ENCODE results near the gene ENTREP3. TPM values are rescaled to one million over a fixed set of nuclear protein-coding genes. Genes with fewer than 3 reads are reported as not detected.
A peak's percentile ranks its signal among the peaks of the same experiment; 100 is the strongest.

ENTREP3 gene
- total and polyA plus RNA-seq, 9 donors = 9.3 to 22.4 (median 19.4) TPM

DNA sequence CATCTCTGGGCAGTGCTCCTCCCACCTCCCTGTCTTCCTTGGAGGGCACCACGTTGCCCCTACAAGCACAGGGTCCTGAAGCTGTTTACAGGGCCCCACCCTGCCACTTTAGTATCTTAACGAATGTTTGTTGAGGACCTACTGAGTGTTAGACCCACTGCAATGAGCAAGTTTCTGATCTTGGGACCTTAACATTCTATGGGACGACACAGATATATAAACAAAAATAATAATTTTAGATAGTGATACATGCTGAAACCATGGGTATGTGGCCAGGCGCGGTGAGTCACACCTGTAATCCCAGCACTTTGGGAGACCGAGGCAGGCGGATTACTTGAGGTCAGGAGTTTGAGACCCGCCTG is 10.1 kb downstream of the ENTREP3 start:
- no peak for DNase-seq
- no peak for TF ChIP-seq EP300 (IDR thresholded peaks at IDR 0.05)
- TF ChIP-seq, protein P1, sequence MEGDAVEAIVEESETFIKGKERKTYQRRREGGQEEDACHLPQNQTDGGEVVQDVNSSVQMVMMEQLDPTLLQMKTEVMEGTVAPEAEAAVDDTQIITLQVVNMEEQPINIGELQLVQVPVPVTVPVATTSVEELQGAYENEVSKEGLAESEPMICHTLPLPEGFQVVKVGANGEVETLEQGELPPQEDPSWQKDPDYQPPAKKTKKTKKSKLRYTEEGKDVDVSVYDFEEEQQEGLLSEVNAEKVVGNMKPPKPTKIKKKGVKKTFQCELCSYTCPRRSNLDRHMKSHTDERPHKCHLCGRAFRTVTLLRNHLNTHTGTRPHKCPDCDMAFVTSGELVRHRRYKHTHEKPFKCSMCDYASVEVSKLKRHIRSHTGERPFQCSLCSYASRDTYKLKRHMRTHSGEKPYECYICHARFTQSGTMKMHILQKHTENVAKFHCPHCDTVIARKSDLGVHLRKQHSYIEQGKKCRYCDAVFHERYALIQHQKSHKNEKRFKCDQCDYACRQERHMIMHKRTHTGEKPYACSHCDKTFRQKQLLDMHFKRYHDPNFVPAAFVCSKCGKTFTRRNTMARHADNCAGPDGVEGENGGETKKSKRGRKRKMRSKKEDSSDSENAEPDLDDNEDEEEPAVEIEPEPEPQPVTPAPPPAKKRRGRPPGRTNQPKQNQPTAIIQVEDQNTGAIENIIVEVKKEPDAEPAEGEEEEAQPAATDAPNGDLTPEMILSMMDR (IDR thresholded peaks at IDR 0.05) = no peak
- TF ChIP-seq POLR2A (IDR thresholded peaks at IDR 0.05) = no peak
- peak overlapping the region; percentile 52 for H3K4me3 ChIP-seq
- WGBS, 3 donors = 52 to 59% (median 54%) methylated on average over 8 of the region's 8 CpGs
- no peaks in the 10 kb centered on the region for H3K9me3 ChIP-seq
- no peaks in the 10 kb centered on the region for H3K36me3 ChIP-seq
- H3K27ac ChIP-seq = peak overlapping the region in 1 of 2 donors; percentile 60
- intact Hi-C loops (cut with DNase I) = no loop called here
- peaks cover 2% of the 10 kb centered on the region for H3K4me1 ChIP-seq (ENCODE audit: insufficient read depth)
- H3K27me3 ChIP-seq = no peaks in the 10 kb centered on the region

DNA sequence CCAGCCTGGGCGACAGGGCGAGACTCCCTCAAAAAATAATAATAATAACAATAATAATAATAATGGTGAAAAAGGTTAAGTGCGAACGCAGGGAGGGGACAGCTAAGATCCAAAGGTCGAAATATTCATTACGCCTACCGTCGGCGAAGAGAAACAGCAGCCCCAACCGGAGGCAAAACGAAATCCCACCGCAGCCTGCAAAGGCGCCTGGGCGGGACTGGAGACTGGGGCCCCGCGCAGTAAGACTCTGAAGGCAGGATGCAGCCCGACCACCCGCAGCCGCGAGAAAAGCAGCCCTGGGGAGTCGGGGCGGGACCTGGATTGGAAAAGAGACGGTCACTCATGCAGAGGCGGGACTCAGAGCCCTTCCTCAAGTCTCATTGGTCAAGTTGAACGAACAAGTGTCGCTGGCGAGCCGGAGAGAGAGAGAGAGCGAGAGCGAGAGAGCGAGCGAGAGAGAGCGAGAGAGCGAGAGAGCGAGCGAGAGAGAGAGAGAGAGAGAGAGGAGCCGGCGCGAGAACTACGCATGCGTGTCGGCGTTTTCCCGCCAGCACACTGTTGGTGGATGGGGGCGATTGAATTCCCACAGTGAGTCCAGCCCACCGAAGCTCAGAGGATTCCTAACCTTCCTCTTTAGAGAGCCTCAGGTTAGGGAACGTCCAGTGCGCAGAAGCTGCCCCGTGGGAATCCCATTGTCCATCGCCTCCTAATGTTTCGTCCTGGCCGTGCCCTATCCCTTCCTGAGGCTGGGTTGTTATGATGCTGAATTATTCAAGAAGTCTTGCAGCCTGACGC is 10.7 kb downstream of the ENTREP3 start:
- Histone ChIP-seq H3K9me3 (no peaks in the 10 kb centered on the region), H3K27me3 (no peaks in the 10 kb centered on the region), H3K36me3 (no peaks in the 10 kb centered on the region), H3K4me3 (peak overlapping the region; percentile 52), H3K4me1 (ENCODE audit: insufficient read depth) (peaks cover 2% of the 10 kb centered on the region), H3K27ac (peak overlapping the region; percentile 36 to 85)
- TF ChIP-seq, protein P1 (IDR thresholded peaks at IDR 0.05) = peak in 2 of 3 donors; percentile 99
- TF ChIP-seq EP300 (IDR thresholded peaks at IDR 0.05) (peak; percentile 77), POLR2A (IDR thresholded peaks at IDR 0.05) (peak; percentile 90)
- intact Hi-C loops (cut with DNase I) = loop anchor here in 1 of 4 donors (5.0 kb wide), 1 partner anchor 37 kb away; the partner anchor contains the start of genes MTX1 and THBS3
- WGBS, 3 donors = 0% methylated on average over 53 of the region's 53 CpGs
- DNase-seq = peak; percentile 95 to 99 (median 97)

DNA sequence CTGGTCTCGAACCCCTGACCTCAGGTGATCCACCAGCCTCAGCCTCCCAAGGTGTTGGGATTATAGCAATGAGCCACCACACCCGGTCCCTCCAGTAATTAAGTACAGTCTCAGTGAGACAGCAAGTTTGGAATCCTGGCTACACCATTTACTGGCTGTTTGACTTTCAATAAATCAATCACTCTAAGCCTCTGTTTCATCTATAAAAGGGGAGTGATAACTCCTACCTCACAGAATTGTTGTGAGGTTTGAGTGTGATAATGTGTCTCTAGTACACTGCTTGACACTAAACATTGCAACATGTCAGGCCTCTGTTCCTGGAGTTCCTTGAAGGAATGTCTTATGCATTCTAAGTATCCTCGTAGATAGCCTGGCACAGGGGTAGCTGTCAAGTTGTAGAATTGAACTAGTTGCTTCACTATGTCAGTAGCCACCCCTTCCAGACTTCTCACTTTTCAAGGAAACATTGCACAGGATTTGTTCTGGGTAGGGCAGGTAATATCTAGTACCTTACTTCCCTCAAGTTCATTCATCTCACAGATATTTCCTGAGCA is 12.4 kb downstream of the ENTREP3 start:
- Histone ChIP-seq H3K36me3 (no peaks in the 10 kb centered on the region), H3K27me3 (no peaks in the 10 kb centered on the region), H3K4me3 (no peak overlapping the region), H3K27ac (peak overlapping the region in 1 of 2 donors; percentile 85), H3K9me3 (no peaks in the 10 kb centered on the region), H3K4me1 (ENCODE audit: insufficient read depth) (peaks cover 2% of the 10 kb centered on the region)
- DNase-seq = no peak
- intact Hi-C loops (cut with DNase I) = loop anchor here in 1 of 4 donors (5.0 kb wide), 1 partner anchor 36 kb away; the partner anchor contains the start of genes MTX1 and THBS3
- 72 to 86% (median 84%) methylated on average over 3 of the region's 3 CpGs for WGBS, 3 donors
- TF ChIP-seq, protein P1 (IDR thresholded peaks at IDR 0.05) = no peak
- TF ChIP-seq POLR2A (IDR thresholded peaks at IDR 0.05) = no peak
- TF ChIP-seq EP300 (IDR thresholded peaks at IDR 0.05) = no peak

DNA sequence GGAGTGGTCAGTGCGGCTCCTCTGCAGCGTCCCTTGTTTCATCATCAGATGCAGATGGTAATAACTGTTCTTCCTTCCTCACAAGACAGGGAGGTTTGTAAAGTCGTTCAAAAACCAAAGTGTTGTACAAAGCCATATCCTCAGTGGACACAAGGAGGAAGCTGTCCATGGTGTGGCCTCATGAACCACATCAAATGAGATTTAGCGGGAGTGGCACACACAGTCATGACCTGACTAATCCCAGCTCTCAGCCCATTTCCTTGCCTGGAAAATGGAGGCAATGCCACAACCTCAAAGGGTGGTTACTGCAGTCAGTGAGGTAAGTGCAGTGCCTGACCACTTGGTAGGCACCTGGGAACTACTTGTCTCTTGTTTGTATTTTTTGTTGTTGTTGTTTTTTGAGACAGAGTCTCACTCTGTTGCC is 13.4 kb downstream of the ENTREP3 start:
- Histone ChIP-seq H3K4me1 (ENCODE audit: insufficient read depth) (peaks cover 2% of the 10 kb centered on the region), H3K9me3 (no peaks in the 10 kb centered on the region), H3K27ac (no peak overlapping the region), H3K27me3 (no peaks in the 10 kb centered on the region), H3K4me3 (no peak overlapping the region), H3K36me3 (no peaks in the 10 kb centered on the region)
- TF ChIP-seq EP300 (IDR thresholded peaks at IDR 0.05) = no peak
- TF ChIP-seq, protein P1 (IDR thresholded peaks at IDR 0.05) = no peak
- no peak for TF ChIP-seq POLR2A (IDR thresholded peaks at IDR 0.05)
- intact Hi-C loops (cut with DNase I) = loop anchor here in 1 of 4 donors (5.0 kb wide), 1 partner anchor 35 kb away; the partner anchor contains the start of genes MTX1 and THBS3
- 74 to 76% (median 75%) methylated on average over 4 of the region's 4 CpGs for WGBS, 3 donors
- no peak for DNase-seq

Data from ovary (tissue), 9 donors.